ENCODE data around the gene ATP5ME.
"Not testable (repeated sequence)": the region's sequence is repeated elsewhere in the genome, so short reads cannot be mapped to it uniquely, and the experiment has no call there.

Gene ATP5ME

DNA sequence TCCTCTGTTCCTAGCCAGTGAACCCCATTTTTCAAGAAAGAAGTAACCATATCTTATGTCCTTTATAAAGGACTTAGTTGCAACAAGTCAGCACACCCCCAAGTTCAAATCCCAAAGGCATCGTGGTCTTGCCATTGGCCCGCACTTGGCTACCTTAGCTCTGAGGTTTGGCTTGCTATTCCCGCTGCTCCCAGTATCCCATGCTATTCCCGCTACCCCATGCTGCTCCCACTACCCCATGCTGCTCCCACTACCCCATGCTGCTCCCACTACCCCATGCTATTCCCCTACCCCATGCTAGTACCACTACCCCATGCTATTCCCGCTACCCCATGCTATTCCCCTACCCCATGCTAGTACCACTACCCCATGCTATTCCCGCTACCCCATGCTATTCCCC lies 5.9 kb downstream of the ATP5ME start:
- DNase-seq (ENCODE audit: low spot score) = not testable (repeated sequence)

DNA sequence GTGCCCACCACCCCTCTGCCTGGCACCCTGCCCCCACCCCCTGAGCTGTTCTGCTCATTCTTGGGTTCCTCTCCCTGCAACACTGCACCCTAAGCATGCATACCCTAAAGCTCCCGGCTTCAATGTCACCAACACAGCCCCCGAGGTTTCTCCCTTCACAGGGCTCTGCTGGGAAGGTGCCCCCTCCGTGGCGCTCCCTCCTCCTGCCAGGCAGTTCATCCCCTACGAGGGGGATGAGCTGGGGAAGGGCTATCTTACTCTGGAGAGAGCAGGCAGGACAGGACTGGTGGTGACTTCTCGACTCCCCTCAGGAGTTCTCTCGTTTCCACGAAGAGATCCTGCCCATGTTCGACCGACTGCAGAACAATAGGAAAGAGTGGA lies 6.5 kb downstream of the ATP5ME start:
- DNase-seq (ENCODE audit: low spot score) = no peak

DNA sequence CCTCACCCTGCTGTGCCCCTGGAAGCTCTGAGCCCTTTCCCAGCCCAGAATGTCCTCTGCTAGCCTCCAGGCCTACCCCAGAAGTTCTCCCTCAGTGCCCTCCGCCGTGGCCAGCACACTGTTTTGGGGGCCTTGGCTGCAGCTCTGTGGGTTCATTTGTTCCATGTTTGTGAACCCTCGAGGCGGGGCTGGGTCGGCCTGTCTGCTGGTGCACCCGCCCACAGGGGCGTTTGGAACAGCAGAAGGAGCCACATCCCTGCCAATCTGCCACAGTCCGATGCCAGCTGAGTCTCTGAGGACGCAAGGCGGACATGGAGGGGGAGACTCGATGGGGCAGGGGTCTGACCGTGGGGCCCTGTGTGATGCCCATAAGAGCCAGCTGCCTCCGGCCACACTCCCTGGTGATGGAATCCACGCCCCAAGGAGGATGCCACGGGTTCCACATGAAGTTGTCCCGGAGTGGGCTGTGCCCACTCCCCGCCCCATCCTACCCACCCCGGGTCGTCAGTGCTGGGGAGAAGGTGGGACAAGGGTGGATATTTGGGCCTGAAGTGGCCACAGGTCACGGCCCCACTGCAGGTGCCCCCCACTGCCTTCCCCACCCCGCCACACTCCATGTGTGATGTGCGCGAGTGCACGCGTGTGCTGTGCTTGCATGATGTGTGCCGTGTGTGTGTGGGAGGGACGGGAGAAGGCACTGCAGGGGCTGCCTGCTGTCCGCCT lies 7.1 kb downstream of the ATP5ME start:
- DNase-seq (ENCODE audit: low spot score) = no peak

DNA sequence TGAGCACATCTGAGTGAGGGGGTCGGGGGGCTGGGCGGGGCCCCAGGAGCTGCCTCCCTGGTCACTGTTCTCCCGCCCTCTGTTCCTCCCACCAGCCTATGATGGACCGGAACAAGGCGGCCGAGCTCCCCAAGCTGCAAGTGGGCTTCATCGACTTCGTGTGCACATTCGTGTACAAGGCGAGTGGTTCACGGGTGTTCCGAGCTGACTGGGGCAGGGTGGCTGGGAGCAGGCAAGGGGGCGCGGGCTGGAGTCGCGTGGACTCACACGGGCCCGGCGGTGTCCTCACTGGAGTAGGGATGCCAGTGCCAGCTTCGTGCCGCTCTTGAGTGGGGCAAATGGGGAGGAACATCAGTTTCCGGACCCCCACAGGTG lies 7.7 kb downstream of the ATP5ME start:
- no peak for DNase-seq (ENCODE audit: low spot score)

DNA sequence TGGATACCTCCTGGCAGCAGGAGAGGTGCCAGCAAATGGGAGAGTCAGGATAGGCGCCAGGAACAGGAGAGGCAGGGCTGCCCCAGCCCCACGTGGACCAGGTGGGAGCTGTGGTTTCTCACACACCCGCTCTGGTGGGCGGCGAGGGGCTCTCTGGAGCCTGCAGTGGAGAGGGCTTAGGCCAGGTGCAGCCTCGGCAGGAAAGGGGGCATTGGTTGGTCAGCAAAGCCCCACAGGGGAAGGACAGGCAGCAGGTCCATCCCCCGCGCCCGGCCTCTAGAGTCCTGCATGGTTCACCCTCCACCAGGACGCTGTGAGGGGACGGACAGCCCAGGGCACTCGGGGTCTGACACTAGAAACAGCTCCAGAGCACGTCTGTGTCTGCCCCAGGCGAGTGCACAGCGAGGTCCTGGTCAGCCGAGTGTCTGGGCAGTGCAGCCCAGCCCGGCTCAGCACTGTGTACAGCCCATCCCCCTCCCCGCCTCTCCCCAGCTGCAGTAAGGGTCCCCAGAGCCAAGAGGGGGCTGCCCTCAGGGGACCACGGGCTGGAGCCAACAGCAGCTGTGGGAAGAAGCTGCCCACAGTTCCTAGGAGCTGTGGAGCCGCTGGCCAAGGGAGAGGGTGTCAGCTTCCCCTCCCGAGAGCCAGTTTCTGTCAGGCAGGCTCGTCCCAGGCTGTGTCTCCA lies 8.2 kb downstream of the ATP5ME start:
- DNase-seq (ENCODE audit: low spot score) = no peak

DNA sequence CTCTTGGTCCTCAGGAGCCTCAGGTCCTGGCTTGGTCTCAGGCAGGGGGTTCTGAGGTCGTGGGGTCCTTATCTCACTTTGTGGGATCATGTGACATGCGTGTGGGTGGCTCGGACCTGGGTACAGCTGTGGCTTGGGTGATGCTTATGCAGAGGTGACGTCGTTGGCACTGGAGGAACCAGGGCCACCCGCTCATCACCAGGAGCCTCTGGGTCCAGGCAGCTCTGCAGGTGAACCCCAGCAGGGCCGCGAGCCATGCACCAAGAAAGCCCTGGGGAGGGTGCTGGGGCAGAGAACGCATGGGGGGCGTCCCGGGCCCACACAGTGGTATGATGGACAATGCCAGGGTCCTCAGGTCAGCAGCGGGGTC lies 8.7 kb downstream of the ATP5ME start:
- DNase-seq (ENCODE audit: low spot score) = no peak

DNA sequence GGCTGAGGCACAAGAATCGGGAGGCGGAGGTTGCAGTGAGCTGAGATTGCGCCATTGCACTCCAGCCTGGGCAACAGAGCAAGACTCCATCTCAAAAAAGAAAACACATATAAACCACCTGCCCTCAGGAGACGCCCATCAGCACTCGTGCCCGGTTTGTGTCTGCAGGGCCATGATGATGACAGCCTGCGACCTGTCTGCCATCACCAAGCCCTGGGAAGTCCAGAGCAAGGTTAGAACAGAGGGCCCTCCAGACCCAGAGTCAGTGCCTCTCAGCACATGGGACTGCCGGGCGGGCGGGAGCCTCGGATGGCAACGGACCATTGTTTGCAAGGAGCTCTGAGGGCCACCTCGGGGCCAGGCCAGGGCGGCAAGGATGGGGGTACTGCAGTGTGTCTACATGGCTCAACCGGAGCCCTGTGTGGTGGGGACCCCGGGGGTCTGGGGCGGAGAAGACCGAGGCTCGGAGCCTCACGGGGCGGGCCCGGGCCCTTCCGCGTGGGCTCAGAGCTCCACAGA lies 9.3 kb downstream of the ATP5ME start:
- no peak for DNase-seq (ENCODE audit: low spot score)

DNA sequence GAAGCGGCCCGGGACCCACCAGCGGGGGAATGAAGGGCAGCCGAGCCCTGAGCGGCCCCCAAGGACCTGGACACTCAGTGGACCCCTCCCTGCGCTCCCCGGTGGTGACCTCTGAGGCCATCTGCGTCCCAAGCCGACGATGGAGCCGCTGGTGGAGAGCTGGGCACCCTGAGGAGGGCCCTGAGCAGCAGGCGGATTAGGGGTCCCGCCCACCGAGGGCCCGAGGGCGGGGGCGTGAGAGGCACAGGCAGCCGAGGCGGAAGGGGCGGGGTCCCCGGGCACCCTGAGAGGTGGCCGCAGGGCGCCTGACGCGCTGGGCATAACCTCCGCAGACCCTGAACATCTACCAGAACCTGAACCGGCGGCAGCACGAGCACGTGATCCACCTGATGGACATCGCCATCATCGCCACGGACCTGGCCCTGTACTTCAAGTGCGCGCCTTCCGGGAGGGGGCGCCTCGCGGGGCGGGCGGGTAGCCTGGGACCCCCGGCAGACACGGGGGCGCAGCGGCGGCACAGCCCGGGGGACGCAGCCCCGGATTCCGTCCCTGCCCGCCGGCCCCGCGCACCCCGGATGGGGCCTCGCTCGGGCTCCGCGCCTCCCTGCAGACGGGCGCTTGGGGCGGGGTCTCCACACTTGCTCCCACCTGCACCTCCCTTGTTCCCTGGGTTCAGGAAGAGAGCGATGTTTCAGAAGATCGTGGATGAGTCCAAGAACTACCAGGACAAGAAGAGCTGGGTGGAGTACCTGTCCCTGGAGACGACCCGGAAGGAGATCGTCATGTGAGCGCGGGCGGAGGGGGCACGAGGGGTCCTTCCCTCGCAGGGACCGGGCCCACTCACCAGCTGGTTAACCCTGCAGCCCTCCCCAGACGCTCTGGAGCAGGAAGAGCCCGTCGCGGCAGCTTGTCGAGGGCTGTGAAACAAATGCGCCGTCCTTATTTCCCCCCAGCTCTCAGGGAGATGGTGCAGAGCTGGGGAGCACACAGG lies 10.3 kb downstream of the ATP5ME start:
- no peak for DNase-seq (ENCODE audit: low spot score)

DNA sequence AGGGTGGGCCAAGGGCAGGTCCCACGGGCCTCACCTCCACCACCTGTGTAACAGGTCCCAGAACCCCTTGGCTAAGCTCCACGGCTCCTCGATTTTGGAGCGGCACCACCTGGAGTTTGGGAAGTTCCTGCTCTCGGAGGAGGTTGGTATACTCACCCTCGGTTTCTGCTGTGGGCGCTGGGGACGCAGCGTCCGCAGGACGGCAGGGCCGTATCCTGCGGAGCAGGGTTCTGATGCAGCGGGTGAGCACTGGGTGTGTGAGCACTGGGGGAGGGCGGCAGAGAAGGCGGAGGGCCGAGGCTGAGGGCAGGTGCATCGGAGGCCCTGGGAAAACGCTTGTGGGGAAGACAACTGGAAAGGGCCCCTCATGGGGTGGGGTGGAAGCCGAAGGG lies 11.0 kb downstream of the ATP5ME start:
- no peak for DNase-seq (ENCODE audit: low spot score)

DNA sequence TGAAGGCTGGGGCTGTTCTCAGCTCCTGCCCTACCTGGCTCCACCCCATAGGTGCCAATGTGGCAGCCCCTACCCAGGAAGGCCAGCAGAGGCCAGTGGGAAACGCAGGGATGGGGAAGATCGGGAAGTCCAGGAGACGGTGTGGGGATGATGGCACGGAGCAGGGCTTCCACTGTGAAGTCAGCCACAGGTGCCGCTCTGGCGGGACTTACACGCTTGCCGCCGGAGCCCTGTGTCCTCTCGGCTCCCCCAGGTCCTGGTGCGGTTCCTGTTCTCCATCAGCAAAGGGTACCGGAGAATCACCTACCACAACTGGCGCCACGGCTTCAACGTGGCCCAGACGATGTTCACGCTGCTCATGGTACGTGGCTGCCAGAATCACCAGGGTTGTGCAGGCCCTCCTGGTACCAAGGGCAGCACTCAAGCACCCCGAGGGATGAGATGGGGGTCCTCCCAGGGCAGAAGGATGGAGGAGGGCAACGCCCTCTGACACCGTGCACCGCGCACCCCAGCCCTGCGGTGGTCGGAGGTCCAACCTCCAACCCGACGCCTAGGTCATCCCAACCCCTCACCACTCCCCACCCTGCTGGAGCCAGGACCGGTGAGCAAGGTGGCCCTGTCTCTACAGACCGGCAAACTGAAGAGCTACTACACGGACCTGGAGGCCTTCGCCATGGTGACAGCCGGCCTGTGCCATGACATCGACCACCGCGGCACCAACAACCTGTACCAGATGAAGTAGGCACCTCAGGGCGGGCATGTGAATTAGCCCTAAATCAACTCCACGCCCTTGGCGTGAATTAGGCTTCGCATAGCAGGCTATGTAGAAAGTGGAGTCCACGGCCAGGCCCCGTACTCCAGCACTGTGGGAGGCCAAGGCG lies 12.0 kb downstream of the ATP5ME start:
- DNase-seq (ENCODE audit: low spot score) = no peak

DNA sequence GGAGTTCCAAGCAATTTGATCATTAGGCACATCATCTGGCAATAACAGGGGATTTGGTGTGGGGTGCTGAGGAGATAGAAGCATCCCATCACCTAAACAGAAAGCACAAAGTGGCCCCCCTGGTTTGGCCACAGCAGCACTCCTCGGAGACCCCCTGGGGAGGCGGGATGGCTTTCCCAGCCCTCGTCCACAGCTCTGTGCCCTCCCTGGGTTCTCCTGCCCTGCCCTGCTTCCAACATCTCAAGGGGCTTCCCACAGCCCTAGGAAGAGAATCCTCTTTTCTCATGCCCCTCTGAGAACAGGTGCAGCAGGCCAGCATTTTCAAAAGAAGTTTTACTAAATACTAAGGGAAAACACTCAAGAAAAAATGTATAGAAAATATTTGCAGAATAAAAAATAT lies 12.8 kb downstream of the ATP5ME start:
- no peak for DNase-seq (ENCODE audit: low spot score)

DNA sequence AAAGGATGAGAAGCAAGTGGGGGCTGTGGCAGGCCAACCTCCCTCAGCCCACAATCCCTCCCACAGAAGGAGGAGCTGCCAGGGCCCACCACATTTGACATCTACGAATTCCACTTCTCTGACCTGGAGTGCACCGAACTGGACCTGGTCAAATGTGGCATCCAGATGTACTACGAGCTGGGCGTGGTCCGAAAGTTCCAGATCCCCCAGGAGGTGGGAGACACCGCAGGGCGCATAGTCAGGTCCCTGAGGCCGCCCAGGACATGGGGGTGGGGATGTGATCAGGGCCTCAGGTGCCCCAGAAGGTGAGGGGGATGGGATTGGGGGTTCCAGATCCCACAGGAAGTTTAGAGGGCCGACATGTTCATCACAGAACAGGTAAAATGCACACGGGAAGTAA lies 13.7 kb downstream of the ATP5ME start:
- no peak for DNase-seq (ENCODE audit: low spot score)

DNA sequence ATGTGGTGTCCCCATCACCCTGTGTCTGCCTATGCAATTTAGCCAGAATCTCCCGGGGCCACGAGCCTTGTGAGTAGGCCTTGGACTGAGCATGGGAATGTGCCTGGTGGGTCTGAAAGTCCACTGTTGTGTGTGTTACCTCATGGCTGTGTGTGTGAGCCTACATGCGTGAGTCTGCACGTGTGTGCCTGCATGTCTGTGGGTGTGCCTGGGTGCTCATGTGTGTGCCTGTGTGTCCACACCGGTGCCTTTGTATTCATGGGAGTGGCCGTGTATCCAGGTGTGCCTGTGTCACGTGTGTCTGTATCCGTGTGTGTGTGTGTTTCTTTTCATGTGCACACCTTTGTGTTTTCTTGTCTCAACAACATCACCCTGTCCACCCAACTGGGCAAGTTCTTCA lies 14.2 kb downstream of the ATP5ME start:
- no peak for DNase-seq (ENCODE audit: low spot score)

DNA sequence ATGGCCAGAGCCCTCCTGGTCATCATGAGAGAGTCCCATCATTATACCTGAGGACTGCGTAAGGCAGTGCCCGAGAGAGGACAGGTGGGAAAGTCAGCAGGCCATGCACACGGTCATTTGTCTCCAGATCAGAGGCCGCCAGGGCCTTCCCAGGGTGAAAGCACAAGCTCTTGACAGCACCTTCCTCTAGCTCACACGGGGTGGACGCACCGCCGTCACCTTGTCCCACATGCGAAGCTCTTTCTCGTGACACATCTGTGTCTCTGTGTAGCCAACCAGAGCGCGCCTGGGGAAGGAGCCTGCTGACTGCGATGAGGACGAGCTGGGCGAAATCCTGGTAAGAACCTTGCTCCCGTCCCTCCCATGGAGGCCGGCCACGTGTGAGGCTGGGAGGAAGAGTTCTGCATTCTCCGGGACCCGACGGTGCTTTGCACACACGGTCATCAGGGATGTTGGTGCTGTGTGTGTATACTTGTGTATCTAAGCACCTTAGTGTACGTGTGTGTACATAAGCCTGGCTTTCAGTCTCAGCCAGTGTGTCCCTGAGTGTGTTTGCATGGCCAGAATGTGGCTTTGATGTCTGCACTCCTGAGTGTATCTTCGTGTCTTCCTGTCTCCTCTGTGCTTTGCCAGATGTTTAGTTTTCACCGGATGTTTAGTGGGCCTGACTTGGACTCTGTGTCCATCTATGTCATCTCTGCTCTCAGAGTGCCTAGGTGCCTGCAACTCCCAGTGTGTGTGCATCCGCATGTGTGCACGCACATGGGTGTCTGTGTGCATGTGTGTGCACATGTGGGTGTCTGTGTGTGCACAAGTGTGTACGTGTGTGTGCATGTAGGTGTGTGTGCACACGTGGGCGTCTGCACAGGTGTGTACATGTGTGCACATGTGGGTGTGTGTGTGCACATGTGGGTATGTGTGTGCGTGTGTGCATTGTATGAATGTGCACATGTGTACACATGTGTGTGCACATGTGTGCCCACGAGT lies 15.1 kb downstream of the ATP5ME start:
- DNase-seq (ENCODE audit: low spot score) = no peak

DNA sequence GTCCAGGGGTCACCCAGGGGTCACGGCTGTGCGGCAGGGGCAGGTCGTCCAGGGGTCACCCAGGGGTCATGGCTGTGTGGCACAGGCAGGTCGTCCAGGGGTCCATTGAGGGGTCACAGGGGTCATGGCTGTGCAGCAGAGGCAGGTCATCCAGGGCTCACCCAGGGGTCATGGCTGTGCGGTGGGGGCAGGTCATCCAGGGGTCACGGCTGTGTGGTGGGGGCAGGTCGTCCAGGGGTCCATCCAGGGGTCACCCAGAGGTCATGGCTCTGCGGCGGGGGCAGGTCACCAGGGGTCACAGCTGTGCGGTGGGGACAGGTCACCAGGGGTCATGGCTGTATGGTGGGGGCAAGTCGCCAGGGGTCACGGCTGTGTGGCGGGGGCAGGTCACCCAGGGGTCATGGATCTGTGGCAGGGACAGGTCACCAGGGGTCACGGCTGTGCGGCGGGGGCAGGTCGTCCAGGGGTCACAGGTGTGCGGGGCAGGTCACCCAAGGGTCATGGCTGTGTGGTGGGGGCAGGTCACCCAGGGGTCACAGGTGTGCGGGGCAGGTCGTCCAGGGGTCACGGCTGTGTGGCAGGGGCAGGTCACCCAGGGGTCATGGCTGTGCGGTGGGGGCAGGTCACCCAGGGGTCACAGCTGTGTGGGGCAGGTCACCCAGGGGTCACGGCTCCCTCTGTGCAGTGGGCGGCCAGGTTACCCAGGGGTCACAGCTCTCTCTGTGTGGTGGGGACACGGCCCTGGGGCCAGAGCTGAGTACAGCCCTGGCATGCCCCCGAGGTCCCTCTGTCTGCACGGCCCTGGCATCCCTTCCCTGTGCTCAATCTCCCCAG lies 16.0 kb downstream of the ATP5ME start:
- no peak for DNase-seq (ENCODE audit: low spot score)

DNA sequence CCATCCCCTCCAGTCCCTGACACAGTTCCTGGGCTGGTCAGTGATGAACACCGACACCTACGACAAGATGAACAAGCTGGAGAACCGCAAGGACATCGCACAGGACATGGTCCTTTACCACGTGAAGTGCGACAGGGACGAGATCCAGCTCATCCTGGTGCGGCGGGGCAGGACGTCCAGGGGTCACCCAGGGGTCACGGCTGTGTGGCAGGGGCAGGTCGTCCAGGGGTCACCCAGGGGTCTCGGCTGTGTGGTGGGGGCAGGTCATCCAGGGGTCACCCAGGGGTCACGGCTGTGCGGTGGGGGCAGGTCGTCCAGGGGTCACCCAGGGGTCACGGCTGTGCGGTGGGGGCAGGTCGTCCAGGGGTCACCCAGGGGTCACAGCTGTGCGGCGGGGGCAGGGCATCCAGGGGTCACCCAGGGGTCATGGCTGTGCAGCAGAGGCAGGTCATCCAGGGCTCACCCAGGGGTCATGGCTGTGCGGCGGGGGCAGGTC lies 16.7 kb downstream of the ATP5ME start:
- DNase-seq (ENCODE audit: low spot score) = no peak

DNA sequence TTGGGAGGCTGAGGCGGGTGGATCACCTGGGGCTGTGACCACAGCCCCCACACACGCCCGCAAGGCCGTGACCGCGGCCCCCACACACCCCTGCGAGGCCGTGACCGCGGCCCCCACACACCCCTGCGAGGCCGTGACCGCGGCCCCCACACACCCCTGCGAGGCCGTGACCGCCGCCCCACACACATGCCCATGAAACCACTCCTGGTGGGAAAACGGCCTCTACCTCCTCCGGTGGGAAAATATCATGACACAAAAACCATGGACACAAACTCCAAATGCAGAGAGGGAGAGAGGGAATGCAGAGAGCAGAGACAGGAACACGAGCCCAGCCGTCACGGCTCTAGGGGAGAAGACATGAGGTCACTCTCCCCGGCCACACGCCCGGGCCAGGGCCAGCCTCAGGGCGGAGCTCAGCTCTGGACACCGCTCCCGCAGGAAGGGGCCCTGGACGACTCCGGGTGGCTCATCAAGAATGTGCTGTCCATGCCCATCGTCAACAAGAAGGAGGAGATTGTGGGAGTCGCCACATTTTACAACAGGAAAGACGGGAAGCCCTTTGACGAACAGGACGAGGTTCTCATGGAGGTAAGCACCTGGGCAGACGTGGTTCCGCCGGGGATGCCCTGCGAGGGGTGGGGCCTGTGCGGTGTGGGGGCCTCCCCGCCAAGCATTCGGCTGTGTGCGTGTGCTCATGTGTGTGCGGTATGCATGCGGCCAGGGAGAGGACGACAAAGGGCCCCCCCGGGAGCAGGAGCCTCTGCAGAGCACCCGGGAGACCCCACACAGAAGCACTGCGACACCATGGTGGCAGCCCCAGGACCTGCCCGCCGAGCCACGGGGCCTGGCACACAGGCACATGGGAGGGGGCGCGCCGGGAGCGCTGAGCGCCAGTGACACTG lies 17.4 kb downstream of the ATP5ME start:
- no peak for DNase-seq (ENCODE audit: low spot score)

DNA sequence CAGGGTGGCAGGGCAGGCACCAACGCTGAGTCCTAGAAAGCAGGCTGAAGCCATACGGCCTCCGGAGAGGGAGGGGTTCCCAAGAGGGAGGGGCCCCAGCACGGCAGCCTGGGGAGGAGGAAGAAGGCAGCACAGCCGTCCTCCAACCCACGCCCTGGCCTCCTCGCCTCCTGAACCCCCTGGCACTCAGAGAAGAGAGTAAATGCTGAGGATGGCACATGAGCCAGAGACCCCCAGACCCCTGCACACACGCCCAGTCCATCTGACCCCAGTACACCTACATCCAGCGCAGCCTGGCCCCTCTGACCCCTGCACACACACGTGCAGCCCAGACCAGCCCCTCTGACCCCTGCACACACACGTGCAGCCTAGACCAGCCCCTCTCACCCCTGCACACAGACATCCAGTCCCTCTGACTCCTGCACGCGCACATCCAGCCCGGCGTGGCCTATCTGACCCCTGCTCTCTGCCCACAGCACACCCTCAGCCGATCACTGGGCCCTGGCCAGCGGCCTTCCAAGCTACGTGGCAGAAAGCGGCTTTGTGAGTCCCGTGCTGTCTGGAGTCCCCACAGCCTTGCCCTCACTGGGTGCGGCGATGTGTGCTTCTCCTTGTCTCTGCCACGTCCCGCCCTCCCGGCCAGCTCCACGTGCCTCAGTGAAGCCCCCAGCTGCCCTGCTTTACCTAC lies 18.5 kb downstream of the ATP5ME start:
- DNase-seq (ENCODE audit: low spot score) = no peak

All from kidney capillary endothelial cell (primary cell).